Measurements from ENCODE around the gene PPP1R14C. TPM values are rescaled to one million over a fixed set of nuclear protein-coding genes. Genes with fewer than 3 reads are reported as not detected.

Gene PPP1R14C
- total RNA-seq, 6 experiments from 2014 or later = 0.17 TPM; not detected in 5

DNA sequence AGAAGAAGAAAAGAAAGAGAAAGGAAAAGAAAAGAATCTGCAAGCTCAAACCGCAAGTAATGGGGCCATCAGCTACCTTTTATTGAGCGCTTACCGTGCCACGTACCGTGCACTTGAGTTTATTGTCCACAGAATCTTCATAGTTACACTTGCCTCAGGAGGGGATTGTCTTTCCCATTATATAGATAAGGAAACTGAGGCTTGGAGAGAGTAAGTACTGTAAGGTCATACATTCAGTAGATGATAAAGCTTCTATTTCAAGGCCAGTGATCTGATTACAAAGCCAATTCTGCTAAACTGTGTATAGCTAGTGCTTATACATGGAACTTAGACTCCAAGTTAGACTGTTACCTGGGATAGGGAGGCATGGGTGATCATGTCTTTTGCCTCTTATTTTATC lies 115.5 kb downstream of the PPP1R14C start:
- TF ChIP-seq, protein P1, sequence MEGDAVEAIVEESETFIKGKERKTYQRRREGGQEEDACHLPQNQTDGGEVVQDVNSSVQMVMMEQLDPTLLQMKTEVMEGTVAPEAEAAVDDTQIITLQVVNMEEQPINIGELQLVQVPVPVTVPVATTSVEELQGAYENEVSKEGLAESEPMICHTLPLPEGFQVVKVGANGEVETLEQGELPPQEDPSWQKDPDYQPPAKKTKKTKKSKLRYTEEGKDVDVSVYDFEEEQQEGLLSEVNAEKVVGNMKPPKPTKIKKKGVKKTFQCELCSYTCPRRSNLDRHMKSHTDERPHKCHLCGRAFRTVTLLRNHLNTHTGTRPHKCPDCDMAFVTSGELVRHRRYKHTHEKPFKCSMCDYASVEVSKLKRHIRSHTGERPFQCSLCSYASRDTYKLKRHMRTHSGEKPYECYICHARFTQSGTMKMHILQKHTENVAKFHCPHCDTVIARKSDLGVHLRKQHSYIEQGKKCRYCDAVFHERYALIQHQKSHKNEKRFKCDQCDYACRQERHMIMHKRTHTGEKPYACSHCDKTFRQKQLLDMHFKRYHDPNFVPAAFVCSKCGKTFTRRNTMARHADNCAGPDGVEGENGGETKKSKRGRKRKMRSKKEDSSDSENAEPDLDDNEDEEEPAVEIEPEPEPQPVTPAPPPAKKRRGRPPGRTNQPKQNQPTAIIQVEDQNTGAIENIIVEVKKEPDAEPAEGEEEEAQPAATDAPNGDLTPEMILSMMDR (IDR thresholded peaks at IDR 0.05) = no peak
- no peak overlapping the region for H3K4me3 Mint-ChIP-seq
- H3K27me3 Mint-ChIP-seq (ENCODE audit: insufficient read depth) = no peaks in the 10 kb centered on the region; the same call in none of the 2 replicates
- no peaks in the 10 kb centered on the region for H3K9me3 Mint-ChIP-seq
- DNase-seq = no peak
- H3K27ac Mint-ChIP-seq = no peak overlapping the region
- peaks cover 39% of the 10 kb centered on the region for H3K4me1 Mint-ChIP-seq (ENCODE audit: low read depth)
- H3K36me3 Mint-ChIP-seq (ENCODE audit: low read depth) = no peaks in the 10 kb centered on the region

DNA sequence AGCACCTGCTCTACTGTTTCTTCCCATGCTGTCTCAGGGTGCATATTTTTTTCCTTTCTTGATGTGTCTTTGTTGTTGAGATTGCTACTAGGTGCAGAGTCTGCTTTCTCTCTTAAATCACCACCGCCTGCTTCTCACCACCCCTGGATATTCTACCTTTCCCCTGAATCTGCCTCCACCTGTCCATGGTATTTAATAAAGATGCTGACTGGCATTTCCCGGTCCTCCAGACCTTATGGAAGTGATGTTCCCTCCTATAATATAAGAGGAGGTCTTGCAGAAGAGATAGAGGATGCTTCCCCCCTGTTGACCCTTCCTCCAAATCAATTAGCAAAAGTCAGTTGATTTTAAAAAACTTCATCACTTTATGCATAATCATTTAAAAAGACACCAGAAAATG lies 118.1 kb downstream of the PPP1R14C start:
- no peaks in the 10 kb centered on the region for H3K36me3 Mint-ChIP-seq (ENCODE audit: low read depth)
- DNase-seq = no peak
- H3K4me3 Mint-ChIP-seq = no peak overlapping the region
- H3K9me3 Mint-ChIP-seq = no peaks in the 10 kb centered on the region
- TF ChIP-seq, protein P1 (IDR thresholded peaks at IDR 0.05) = no peak
- no peak overlapping the region for H3K27ac Mint-ChIP-seq
- H3K27me3 Mint-ChIP-seq (ENCODE audit: insufficient read depth) = no peaks in the 10 kb centered on the region; the same call in none of the 2 replicates
- peaks cover 20% of the 10 kb centered on the region for H3K4me1 Mint-ChIP-seq (ENCODE audit: low read depth)

DNA sequence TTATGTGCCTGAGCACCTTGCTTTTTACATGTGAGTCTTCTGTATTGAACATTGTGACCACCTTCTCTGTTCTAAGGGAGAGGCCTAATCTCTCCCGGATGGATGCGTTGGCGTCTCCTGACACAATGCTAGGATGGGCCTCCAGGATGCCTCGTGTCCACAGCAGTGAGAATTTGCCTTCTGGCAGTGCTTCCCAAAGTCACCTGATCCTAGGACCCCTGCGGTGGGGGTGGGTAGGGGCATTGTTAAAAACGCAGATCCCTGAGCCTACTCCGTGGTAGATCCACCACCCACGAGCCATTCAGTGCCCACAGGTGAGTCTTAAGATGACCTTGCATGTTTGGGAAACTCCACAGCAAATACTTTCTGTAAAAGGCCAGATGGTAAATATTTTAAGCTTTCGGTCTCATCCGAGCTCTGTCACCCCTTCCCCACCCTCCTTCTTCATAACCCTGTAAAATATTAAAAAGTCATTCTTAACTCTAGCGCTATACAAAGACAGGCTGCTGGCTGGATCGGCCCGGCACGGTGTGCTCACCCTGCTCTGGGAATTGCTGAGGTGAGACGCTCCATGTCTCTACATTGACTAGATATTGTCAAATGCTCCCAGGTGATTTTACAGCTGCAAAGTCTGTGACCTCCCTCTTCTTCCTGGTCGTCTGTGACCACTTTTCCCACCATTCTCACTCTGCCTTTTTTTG lies 119.3 kb downstream of the PPP1R14C start:
- TF ChIP-seq, protein P1 (IDR thresholded peaks at IDR 0.05) = no peak
- Mint-ChIP-seq H3K4me3 (no peak overlapping the region), H3K36me3 (ENCODE audit: low read depth) (no peaks in the 10 kb centered on the region), H3K9me3 (no peaks in the 10 kb centered on the region), H3K27me3 (ENCODE audit: insufficient read depth) (no peaks in the 10 kb centered on the region; the same call in none of the 2 replicates), H3K4me1 (ENCODE audit: low read depth) (peaks cover 17% of the 10 kb centered on the region), H3K27ac (no peak overlapping the region)
- no peak for DNase-seq

DNA sequence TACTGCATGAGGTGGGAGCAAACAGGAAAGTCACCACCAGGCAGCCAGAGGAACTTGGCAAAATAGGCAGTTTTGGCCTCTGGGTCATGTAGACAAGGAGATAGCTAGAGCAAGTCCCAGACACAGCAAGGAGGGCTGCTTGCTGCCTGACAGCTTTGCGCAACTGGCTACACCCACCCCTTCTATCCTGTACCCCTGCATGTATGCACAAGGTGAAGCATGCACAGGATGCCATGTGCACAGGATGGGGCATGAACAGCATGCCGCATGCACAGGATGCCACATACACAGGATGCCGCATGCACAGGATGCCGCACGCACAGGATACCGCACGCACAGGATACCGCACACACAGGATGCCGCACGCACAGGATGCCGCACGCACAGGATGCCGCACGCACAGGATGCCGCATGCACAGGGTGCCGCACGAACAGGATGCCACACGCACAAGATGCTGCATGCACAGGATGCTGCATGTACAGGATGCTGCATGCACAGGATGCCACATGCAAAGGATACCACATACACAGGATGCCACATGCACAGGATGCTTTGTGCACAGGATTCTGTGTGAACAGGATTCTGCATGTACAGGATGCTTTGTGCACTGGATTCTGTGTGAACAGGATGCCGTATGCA lies 121.0 kb downstream of the PPP1R14C start:
- H3K4me1 Mint-ChIP-seq (ENCODE audit: low read depth) = peaks cover 27% of the 10 kb centered on the region
- no peaks in the 10 kb centered on the region for H3K36me3 Mint-ChIP-seq (ENCODE audit: low read depth)
- H3K4me3 Mint-ChIP-seq = no peak overlapping the region
- H3K9me3 Mint-ChIP-seq = no peaks in the 10 kb centered on the region
- no peak overlapping the region for H3K27ac Mint-ChIP-seq
- TF ChIP-seq, protein P1 (IDR thresholded peaks at IDR 0.05) = no peak
- no peak for DNase-seq
- no peaks in the 10 kb centered on the region; the same call in none of the 2 replicates for H3K27me3 Mint-ChIP-seq (ENCODE audit: insufficient read depth)

DNA sequence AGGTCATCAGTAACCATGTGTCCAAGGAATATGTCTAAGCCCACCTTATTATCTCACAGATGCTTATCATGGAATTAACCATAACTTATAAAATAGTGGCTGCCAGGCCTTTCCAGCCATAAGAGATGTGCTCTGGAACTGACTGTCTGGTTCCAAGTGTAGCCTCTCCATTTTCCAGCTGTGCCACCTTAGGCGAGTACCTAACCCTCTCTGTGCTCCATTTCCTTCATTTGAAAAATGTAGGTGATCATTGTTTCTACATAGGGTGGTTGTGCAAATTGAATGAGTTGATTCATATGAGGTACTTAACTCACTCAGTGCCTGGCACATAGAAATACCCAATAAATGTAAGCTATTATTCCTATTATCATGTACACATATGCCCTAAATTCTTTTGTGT lies 123.5 kb downstream of the PPP1R14C start:
- no peak overlapping the region for H3K4me3 Mint-ChIP-seq
- H3K27ac Mint-ChIP-seq = peak overlapping the region; percentile 98; the same call in 1 of the 2 replicates
- H3K36me3 Mint-ChIP-seq (ENCODE audit: low read depth) = no peaks in the 10 kb centered on the region

More for the DNA sequence above, 123.5 kb downstream of the PPP1R14C start:
- DNase-seq = no peak
- Mint-ChIP-seq H3K4me1 (ENCODE audit: low read depth) (peaks cover 45% of the 10 kb centered on the region), H3K9me3 (no peaks in the 10 kb centered on the region), H3K27me3 (ENCODE audit: insufficient read depth) (no peaks in the 10 kb centered on the region; the same call in none of the 2 replicates)
- TF ChIP-seq, protein P1 (IDR thresholded peaks at IDR 0.05) = no peak
